GM21381 (cell line): ENCODE results near the gene TALDO1.

Source experiments
- ATAC-seq: cut with Tn5 transposase; IDR thresholded peaks from one replicate; pipeline ENCODE4 v1.9.1; 2021; ENCODE audit warnings: mild to moderate bottlenecking, moderate library complexity; ENCODE audit not compliant: unreplicated experiment

The TALDO1 gene

GRCh38 chr11:747158-748006 lies at the start of gene TALDO1:
Gene TALDO1, plus strand, starts transcription at chr11:747464. Its CDS starts 18 bp downstream, at chr11:747482.
- ATAC-seq, result peak; percentile 90

DNA sequence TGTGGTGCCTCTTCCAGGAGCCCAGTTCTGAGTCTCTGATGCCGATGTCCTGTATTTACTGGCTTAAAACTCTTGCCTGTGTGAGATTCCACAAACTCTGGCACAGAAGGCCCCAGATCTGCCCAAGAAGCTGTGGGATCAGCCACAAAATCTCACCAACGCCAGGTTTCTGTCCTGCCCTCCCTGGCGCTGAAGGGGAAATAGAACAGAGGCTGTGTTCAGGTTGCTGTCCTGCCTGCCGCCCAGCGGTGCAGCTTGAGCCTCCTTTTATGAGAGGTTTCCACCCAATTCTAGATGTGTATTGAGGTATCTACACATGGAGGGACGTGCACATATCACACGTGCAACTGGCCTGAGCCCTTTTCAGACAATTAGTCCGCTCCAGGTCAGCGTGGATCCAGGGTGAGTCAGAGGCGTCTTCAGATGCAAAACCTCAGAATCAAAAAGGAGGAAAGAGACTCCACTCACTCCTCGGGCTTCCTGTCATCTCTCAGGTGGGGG lies 49.4 kb upstream of the TALDO1 start:
- no peak for ATAC-seq

DNA sequence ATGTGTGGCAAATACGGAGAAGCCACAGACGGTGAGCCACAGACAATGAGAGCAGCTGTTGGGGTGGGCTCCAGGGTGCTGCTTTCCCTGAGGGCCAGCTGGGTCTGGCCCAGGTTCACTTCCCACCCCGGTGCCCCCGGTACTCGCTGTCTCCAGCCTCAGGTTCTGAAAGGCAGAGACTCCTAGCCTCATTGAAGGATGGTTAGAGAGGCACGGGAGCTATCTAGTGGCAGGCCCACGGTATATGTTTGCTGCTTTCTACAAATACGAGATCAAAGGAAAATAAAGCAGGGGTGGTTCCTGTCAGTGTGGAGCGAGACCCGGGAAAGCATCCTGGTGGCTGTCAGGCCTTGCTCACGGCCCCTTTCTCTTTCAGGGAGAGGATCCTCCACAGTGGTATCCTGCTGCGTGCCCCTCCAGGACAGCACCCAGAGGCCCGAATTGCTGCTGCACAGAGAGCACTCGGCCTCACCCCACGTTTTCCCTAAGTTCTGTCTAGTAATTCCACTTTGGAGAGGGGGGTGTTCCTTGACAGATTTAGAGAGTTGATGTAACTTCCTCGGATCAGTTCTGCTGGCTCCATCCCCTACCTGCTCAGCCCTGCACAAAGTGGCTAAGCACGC lies 48.7 kb upstream of the TALDO1 start:
- no peak for ATAC-seq

DNA sequence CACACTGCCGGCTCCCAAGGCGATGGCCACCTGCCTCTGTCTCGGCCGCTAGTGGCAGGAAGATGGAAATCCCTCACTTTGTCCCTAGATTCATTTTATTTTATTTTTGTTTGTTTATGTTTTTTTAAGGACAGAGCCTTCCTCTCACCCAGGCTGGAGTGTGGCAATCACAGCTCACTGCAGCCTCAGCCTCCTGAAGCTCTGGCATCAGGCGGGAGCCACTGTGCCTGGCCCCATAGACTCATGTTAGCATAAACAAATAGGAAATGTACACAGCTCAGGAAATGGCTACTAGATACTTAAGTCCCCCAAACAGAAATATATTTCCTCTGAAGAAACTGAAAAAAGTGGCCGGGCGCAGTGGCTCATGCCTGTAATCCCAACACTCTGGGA lies 48.2 kb upstream of the TALDO1 start:
- no peak for ATAC-seq

DNA sequence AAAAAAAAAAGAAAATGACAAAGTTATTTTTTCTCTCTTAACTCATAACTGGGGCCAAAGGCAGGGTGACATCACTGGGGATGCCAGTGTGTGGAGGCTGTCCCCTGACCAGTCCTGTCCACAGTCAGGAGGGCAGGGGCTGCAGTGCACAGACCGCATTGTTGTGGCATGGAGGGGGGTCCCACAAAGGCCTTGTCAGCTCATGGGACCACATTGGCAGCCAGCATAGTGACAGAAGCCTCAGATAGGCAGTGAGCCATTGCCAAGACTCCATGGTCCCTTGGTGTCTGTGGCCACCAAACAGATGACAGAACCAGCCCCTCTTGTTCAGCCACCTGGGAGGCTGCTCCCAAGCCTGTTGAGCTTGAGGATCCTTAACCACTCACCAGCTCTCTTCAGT lies 47.5 kb upstream of the TALDO1 start:
- no peak for ATAC-seq

- no peak for ATAC-seq
Measured at GRCh38 chr11:701741-702461, 45.4 kb upstream of the TALDO1 start.

DNA sequence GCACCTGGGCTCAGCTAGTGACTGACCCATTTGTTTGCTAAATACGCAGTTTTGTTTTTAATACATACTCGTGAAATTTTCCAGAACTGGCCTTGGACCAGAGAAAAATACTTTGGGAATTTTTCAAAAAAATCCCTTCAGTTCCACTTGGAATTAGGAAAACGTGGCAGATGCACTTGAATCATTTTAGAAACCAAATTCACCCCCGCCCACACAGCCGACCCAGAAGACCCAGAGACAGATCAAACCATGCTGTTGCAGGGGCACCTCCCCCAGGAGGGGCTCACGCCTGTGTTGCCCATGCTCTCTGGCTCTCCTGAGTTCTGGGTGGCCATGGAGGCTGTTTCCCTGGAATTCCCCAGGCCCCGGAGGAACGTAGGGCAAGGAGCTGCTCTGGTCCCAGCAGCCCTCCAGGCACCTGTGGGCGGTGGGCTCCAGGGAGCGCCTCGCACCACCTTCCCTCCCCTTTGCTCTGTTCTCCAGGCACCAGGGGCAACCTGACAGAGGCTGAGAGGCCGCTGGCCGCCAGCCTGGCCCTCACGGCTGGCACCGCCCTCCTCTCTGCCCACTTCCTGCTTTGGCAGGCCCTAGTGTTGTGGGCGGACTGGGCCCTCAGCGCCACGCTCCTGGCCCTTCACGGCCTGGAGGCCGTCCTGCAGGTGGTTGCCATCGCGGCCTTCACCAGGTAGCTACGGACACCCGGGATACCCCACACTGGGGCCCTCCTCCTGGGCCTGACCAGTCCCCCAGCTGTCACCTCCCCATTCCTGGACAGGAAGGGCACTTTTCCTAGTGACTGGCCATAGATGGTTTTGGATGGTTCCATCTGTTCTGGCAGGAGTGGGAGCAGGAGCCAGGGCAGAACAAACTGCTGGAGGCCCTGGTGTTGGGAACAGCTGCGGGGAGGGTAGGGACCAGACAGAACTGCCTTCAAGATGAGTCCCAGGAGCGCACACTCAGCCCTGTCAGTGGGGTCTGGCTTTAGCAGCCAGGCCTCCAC lies 44.5 kb upstream of the TALDO1 start:
- no peak for ATAC-seq

GRCh38 chr11:703506-703905 lies 43.8 kb upstream of the TALDO1 start:
- ATAC-seq, result no peak

DNA sequence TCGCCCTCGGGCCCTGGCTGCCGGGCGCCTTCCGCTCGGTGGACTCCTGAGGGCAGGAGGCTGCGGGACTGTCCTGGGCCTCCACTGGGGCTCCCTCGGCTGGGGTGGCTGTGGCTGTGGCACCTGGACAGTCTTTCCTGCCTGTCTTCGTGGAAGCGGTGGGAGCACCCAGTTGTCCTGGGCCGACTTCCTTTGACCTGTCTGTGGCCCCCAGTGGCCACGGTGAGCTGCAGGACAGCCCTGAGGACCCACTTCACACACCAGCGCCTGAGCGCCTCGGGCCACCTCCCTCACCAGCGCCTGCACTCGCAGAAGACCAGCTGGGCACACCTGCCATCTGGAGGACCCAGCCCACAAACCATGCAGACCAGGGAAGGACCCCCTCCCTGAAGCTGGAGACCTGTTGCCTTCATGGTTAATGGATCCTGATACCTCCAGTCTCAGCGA lies 43.0 kb upstream of the TALDO1 start:
- no peak for ATAC-seq

DNA sequence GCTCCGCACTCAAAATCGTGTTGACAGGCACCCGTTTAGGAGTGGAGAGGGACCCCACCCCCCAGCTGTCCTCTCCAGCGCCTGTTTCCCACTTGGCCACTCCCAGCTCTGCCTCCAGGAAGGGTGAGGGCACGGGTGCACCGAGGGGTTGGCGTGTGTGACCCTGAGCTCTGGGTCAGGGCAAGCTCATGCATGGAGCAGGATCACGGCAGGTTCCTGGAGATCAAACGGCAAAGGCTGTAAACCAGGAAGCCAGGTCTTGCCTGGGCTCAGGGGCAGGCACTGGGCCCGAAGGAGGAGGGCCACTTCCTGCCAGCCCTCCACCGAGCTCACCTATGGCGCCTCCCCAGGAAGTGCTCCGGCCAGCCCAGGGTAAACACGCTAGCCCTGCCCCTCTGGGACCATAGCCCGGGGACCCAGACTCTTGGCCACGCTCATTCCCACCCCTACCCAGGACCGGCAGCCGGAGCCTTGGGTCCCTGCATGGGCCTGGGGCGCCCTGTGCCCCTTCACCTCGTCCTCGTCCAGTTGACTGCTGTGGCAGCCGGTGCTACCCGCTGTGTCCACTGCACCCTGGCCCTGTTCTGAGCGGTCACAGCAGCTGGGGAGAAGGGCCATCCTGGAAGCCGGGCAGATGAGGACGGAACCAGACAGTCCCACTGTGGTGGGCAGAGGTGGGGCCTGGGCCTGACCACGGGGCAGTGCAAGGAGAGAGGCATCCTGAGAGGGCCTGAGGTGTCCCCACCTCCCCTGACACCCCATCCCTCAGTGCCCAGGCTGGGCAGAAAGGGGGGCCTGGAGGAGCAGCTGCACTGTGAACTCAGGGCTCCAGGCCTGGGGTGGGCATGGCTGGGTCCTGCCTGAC lies 42.3 kb upstream of the TALDO1 start:
- no peak for ATAC-seq

DNA sequence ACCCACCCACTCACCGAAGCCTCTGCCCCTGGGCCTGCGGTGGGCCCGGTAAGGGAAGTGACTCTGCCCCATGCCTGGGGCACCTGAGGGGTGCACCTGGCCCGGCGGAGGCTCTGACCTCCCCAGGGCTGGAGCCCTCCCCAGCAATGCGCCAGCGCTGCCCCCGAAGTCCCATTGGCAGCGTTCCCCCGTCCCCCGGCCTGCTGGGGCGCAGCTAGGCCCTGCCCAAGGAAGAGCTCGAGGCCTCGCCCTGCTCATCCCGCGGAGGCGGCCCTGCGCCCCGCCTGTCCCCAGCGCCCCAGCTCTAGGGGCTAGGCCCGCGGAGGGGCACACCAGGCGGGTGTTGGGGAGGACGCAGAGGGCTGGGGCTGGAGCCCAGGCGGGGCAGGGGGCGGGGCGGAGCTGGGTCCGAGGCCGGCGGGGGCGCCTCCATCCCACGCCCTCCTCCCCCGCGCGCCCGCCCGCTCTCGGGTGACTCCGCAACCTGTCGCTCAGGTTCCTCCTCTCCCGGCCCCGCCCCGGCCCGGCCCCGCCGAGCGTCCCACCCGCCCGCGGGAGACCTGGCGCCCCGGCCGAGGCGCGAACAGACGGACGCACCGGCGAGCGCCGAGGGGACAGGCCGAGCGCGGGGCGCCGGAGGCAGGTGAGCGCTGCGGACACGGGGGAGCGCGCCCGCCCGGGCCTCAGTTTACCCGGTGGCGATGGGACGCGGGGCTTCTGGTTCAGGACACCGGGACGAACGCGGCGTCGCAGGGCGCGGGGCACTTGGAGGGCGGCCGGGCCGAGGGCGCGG lies 41.4 kb upstream of the TALDO1 start, which contains the start of gene EPS8L2:
TSS of gene EPS8L2 (plus strand) at position 586 of the 793 bp plus-strand sequence. CDS start 3,177 bp downstream, outside the sequence.
- ATAC-seq, result no peak

DNA sequence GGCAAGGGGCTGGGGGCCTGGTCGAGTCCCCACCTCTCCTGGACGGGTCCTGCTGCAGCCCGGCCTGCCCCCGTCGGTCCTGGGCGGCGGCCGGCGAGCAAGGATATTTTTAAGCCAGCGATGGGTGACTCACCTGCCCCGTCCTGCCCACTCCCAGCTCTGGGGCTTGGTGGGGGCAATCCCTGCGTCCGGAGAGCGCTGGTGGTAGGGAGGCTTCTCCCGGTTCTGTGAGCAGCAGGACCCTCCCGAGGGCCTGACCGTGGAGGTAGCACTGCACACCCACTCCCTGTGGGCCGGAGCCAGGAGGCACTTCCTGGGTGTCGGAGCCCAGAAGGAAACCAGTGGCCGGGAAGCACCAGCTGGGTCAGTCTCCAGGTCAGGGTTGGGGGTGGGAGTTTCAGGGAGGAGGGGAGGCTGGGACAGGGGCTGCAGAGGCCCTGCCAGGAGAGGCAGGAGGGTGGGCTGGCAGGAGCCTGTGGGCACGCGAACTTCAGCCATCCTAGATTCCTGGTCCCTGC lies 40.8 kb upstream of the TALDO1 start:
- ATAC-seq, result no peak

DNA sequence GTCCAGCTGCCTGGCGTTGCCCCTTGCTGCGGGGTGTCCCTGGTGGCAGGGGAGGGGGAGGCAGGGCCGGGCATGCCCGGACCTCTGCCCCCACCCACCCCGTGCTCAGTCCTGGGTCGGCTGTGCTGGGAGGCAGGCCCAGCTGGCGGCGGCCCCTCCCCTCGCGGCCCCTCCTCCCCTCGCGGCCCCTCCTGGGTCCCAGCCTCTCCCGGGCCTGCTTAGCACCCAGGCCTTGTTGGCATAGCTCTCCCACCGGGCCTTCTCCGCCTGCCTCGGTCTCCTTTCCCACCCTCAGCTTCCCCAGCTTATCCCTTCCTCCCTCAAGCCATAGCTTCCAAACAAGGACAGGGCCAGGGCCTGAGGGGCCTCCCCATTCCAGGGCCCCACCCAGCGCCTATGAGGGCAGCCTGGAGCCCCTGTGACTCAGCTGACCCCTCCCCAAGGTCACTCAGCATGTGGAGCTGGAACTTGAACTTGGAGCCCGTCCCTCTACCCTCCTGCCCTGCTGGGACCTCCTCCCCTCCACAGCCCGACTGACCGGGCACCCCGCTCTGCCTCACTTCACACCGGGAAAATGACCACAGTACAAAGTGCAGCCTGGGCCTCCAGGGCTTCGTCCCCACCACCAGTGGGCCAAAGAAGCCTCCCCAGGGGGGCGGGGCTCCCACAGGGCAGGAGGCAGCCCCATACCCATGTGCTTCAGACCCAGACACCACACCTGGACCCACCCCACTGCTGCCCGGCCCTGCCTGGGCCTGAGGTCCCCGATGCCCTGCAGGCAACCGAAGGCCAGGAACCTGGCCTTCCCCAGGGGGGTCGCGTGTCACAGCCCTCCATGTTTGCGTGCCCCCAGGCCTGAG lies 40.1 kb upstream of the TALDO1 start:
- ATAC-seq, result no peak

GRCh38 chr11:707817-708420 lies 39.3 kb upstream of the TALDO1 start:
- ATAC-seq, result no peak

- no peak for ATAC-seq
Measured at GRCh38 chr11:708511-708910, 38.8 kb upstream of the TALDO1 start.

GRCh38 chr11:709109-709997 lies 37.9 kb upstream of the TALDO1 start:
- ATAC-seq, result no peak
